Measurements from ENCODE around the gene KATNIP.
A peak's percentile ranks its signal among the peaks of the same experiment; 100 is the strongest.

The KATNIP gene

DNA sequence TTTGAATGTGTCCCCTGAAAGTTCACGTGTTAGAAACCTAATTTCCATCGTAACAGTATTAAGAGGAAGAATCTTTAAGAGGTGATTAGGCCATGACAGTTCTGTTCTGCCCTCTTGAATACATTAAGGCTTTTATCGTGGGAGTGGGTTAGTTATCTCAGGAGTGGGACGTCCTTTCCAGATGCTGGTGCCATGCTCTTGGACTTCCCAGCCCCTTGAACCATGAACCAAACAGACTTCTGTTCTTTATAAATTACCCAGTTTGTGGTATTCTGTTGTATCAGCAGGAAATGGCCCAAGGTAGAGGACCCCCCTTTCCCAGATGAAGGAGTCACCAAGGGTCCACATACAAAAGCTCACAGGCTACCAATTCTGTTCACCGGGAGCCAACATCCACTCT is 10.3 kb upstream of the KATNIP start:
- Histone ChIP-seq H3K4me3 (ENCODE audit: low read depth in 1 of 2, low read length in 2 of 2) (no peak overlapping the region), H3K9ac (ENCODE audit: low read length) (no peak overlapping the region), H3K27me3 (ENCODE audit: control insufficient read depth in 1 of 2, insufficient read depth in 2 of 2, low read length in 2 of 2) (no peaks in the 10 kb centered on the region), H3K36me3 (ENCODE audit: insufficient read depth, low read length) (peaks cover 81% of the 10 kb centered on the region), H3K27ac (ENCODE audit: low read depth, low read length) (no peak overlapping the region), H3K4me1 (ENCODE audit: insufficient read depth, low read length) (no peaks in the 10 kb centered on the region), H3K9me3 (ENCODE audit: low read length) (no peaks in the 10 kb centered on the region)

DNA sequence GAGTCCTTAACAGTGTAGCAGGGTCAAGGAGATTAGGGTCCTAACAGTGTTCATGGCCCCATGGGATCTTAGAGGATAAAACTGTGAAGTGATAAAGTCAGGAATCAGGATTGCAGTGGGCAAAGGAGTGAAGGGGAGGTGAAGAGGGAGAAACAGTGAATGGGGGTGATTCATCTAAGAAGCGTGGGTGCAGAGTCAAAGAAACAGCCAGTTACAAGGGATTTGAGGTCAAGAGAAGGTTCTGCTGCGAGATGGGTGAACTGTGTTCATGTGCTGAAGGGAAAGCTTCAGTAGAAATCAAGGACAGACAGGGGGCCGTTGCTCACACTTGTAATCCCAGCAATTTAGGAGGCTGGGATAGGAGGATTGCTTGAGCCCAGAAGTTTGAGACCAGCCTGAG is 6.1 kb upstream of the KATNIP start:
- H3K27me3 ChIP-seq (ENCODE audit: control insufficient read depth in 1 of 2, insufficient read depth in 2 of 2, low read length in 2 of 2): no peaks in the 10 kb centered on the region
- H3K36me3 ChIP-seq (ENCODE audit: insufficient read depth, low read length): peaks cover 56% of the 10 kb centered on the region
- peaks cover 19% of the 10 kb centered on the region for H3K4me1 ChIP-seq (ENCODE audit: insufficient read depth, low read length)
- H3K4me3 ChIP-seq (ENCODE audit: low read depth in 1 of 2, low read length in 2 of 2): no peak overlapping the region
- no peak overlapping the region for H3K9ac ChIP-seq (ENCODE audit: low read length)
- no peaks in the 10 kb centered on the region for H3K9me3 ChIP-seq (ENCODE audit: low read length)
- H3K27ac ChIP-seq (ENCODE audit: low read depth, low read length): no peak overlapping the region

DNA sequence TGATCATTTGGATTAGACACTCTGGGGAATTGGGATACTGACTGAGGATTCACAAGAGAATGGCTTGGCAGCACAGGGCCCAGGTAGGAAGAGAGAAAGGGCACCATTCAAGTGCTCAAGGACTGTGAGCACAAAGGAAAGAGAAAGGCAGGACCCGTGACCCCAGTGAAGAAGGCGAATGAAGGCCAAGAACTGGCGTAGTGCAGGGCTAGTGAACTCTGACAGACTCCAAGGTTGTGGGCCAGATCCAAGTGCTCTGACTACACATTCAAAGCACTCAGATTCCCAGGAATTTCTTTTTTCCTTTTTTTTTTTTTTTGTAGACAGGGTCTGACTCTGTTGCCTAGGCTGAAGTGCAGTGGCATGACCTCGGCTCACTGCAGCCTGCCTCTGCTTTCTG is 5.3 kb upstream of the KATNIP start:
- H3K27me3 ChIP-seq (ENCODE audit: control insufficient read depth in 1 of 2, insufficient read depth in 2 of 2, low read length in 2 of 2): no peaks in the 10 kb centered on the region
- H3K36me3 ChIP-seq (ENCODE audit: insufficient read depth, low read length): peaks cover 49% of the 10 kb centered on the region
- H3K4me1 ChIP-seq (ENCODE audit: insufficient read depth, low read length): peaks cover 23% of the 10 kb centered on the region
- H3K9me3 ChIP-seq (ENCODE audit: low read length): no peaks in the 10 kb centered on the region
- H3K27ac ChIP-seq (ENCODE audit: low read depth, low read length): no peak overlapping the region
- no peak overlapping the region for H3K9ac ChIP-seq (ENCODE audit: low read length)
- H3K4me3 ChIP-seq (ENCODE audit: low read depth in 1 of 2, low read length in 2 of 2): no peak overlapping the region

DNA sequence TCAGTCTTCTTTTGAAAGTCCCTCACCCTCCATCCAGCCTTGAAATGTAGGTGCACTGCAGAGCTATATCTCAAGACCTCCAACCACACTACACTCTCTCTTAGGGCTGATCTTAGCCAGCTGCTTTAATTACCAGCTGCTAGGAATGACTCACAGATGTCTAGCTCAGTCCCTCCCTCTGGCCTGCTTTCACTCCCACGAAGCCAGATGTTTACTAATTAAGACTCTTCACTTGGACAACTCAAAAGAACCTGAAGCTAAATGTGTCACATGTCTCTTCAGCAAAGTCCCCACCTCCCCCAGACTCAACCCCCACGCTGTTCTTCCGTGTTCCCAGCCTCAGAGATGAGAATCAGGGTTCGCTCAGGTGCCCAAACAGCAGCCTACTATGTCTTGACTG is 2.8 kb upstream of the KATNIP start:
- peaks cover 29% of the 10 kb centered on the region for H3K4me1 ChIP-seq (ENCODE audit: insufficient read depth, low read length)
- H3K36me3 ChIP-seq (ENCODE audit: insufficient read depth, low read length): peaks cover 25% of the 10 kb centered on the region
- no peak overlapping the region for H3K27ac ChIP-seq (ENCODE audit: low read depth, low read length)
- no peak overlapping the region for H3K4me3 ChIP-seq (ENCODE audit: low read depth in 1 of 2, low read length in 2 of 2)
- H3K27me3 ChIP-seq (ENCODE audit: control insufficient read depth in 1 of 2, insufficient read depth in 2 of 2, low read length in 2 of 2): no peaks in the 10 kb centered on the region
- no peak overlapping the region for H3K9ac ChIP-seq (ENCODE audit: low read length)
- no peaks in the 10 kb centered on the region for H3K9me3 ChIP-seq (ENCODE audit: low read length)

DNA sequence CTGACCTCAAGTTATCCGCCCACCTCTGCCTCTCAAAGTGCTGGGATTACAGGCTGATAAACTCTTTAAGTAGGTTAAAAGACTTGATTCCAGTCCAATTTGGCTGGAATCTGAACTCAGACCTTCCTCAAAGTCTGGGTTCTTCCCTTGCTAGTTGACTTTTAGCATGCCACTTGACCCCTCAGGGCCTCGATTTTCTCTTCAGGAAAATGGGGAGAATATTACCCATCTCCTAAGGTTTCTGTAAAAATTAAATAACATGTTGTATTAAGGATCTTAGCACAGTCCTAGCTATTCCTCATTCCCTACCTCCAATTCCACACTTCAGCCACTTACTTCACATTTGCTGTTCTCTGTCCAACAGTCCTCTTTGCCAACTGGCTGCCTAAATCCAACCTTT is 2.1 kb upstream of the KATNIP start:
- H3K9me3 ChIP-seq (ENCODE audit: low read length): no peaks in the 10 kb centered on the region
- peaks cover 18% of the 10 kb centered on the region for H3K36me3 ChIP-seq (ENCODE audit: insufficient read depth, low read length)
- H3K27ac ChIP-seq (ENCODE audit: low read depth, low read length): no peak overlapping the region
- no peak overlapping the region for H3K9ac ChIP-seq (ENCODE audit: low read length)
- H3K4me1 ChIP-seq (ENCODE audit: insufficient read depth, low read length): peaks cover 29% of the 10 kb centered on the region
- H3K4me3 ChIP-seq (ENCODE audit: low read depth in 1 of 2, low read length in 2 of 2): no peak overlapping the region
- H3K27me3 ChIP-seq (ENCODE audit: control insufficient read depth in 1 of 2, insufficient read depth in 2 of 2, low read length in 2 of 2): no peaks in the 10 kb centered on the region

DNA sequence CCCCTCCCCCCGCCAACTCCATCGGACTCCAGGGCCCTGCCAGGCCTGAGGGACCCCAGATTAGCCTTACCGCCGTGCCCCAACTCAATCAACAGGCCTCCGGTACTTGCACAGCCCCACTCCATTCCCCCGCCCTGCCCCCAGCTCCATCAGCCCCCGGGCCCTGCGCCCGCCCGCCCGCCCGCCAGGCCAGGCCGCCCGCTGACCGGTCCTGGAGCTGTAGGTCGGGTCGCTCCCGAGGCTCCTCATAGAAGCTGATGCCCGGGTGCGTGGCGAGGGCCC is 539 bp upstream of the KATNIP start:
- no peaks in the 10 kb centered on the region for H3K27me3 ChIP-seq (ENCODE audit: control insufficient read depth in 1 of 2, insufficient read depth in 2 of 2, low read length in 2 of 2)
- peak overlapping the region; percentile 56 to 95 for H3K4me3 ChIP-seq (ENCODE audit: low read depth in 1 of 2, low read length in 2 of 2)
- H3K9me3 ChIP-seq (ENCODE audit: low read length): no peaks in the 10 kb centered on the region
- H3K27ac ChIP-seq (ENCODE audit: low read depth, low read length): peak overlapping the region; percentile 61
- H3K36me3 ChIP-seq (ENCODE audit: insufficient read depth, low read length): peaks cover 4% of the 10 kb centered on the region
- peak overlapping the region; percentile 84 for H3K9ac ChIP-seq (ENCODE audit: low read length)
- H3K4me1 ChIP-seq (ENCODE audit: insufficient read depth, low read length): peaks cover 29% of the 10 kb centered on the region

DNA sequence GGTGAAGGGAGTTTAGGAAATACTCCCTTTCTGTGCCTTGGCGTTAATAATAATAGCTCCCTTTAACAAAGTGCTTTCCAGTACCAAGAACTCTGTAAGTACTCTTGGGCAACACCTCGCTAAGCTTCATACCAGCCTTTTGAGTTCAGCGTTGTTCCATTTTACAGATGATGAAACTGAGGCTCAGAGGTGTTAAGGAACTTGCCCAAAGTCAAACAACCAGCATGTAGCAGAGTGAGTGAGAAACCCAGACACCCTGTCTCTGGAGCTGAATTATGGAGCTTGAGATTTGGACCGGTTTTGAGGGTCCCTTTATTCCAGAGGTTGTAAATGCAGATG is 607 bp downstream of the KATNIP start:
- H3K9ac ChIP-seq (ENCODE audit: low read length): peak overlapping the region; percentile 87
- no peaks in the 10 kb centered on the region for H3K9me3 ChIP-seq (ENCODE audit: low read length)
- H3K4me3 ChIP-seq (ENCODE audit: low read depth in 1 of 2, low read length in 2 of 2): peak overlapping the region; percentile 93 to 94
- no peaks in the 10 kb centered on the region for H3K27me3 ChIP-seq (ENCODE audit: control insufficient read depth in 1 of 2, insufficient read depth in 2 of 2, low read length in 2 of 2)
- peak overlapping the region; percentile 86 for H3K27ac ChIP-seq (ENCODE audit: low read depth, low read length)
- H3K36me3 ChIP-seq (ENCODE audit: insufficient read depth, low read length): no peaks in the 10 kb centered on the region
- peaks cover 29% of the 10 kb centered on the region for H3K4me1 ChIP-seq (ENCODE audit: insufficient read depth, low read length)

DNA sequence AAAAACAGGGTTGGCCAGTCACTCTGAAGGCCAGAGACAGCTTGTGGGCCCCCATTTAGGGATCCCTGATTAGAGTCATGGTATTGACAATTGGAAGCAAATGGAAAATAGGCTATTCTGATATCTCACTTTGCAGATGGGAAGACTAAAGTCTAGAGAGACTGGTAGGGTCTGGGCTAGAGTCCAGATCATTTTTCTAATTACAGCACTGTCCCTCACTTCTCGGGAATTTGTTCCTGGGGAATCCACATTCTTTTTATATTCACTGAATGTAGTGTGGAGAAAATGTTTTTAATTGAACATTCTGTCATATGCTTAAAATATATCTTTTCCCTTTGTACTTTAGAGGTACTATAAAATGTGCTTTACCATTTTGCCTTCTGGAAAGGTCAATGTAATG is 1.1 kb downstream of the KATNIP start:
- Histone ChIP-seq H3K4me3 (ENCODE audit: low read depth in 1 of 2, low read length in 2 of 2) (no peak overlapping the region), H3K9ac (ENCODE audit: low read length) (no peak overlapping the region), H3K36me3 (ENCODE audit: insufficient read depth, low read length) (no peaks in the 10 kb centered on the region), H3K9me3 (ENCODE audit: low read length) (no peaks in the 10 kb centered on the region), H3K4me1 (ENCODE audit: insufficient read depth, low read length) (peaks cover 29% of the 10 kb centered on the region), H3K27ac (ENCODE audit: low read depth, low read length) (no peak overlapping the region), H3K27me3 (ENCODE audit: control insufficient read depth in 1 of 2, insufficient read depth in 2 of 2, low read length in 2 of 2) (no peaks in the 10 kb centered on the region)

DNA sequence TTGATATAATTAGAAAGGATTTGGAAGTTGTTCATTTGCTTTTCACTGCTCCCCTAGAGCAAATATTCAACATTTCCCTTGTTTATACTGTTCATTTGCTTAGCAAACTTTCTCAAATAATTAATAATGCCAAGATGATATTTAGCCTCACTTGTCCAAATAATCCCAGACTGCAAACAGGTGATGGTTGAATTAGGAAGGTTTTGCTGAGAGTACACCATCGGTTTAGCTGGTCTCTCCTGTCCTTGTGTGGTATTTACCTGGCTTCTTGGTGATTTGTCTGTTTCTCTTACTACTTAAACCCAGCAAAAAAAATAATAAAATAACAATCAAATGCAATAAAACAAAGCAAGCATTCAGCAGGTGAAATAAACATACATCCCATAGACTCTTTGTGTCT is 6.5 kb downstream of the KATNIP start:
- no peaks in the 10 kb centered on the region for H3K36me3 ChIP-seq (ENCODE audit: insufficient read depth, low read length)
- H3K4me3 ChIP-seq (ENCODE audit: low read depth in 1 of 2, low read length in 2 of 2): no peak overlapping the region
- H3K27ac ChIP-seq (ENCODE audit: low read depth, low read length): no peak overlapping the region
- no peak overlapping the region for H3K9ac ChIP-seq (ENCODE audit: low read length)
- no peaks in the 10 kb centered on the region for H3K27me3 ChIP-seq (ENCODE audit: control insufficient read depth in 1 of 2, insufficient read depth in 2 of 2, low read length in 2 of 2)
- H3K9me3 ChIP-seq (ENCODE audit: low read length): no peaks in the 10 kb centered on the region
- H3K4me1 ChIP-seq (ENCODE audit: insufficient read depth, low read length): no peaks in the 10 kb centered on the region

DNA sequence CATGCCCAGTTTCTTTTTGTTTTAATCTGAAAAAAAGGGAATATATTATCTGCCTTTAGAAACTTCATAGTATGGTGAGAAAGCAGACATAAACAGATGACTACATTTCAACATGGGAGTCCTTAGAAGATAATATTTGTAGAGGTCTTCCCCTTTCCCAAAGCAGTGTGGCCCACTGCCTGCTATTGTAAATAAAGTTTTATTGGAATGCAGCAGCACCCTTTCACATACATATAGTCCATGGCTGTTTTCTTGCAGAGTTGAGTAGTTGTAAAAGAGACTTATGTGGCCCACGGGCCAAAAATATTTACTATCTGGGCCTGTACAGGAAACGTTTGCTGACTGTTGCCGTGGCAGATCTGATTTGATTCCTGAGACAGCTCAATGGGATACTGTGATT is 8.5 kb downstream of the KATNIP start:
- Histone ChIP-seq H3K36me3 (ENCODE audit: insufficient read depth, low read length) (no peaks in the 10 kb centered on the region), H3K27ac (ENCODE audit: low read depth, low read length) (no peak overlapping the region), H3K9ac (ENCODE audit: low read length) (no peak overlapping the region), H3K27me3 (ENCODE audit: control insufficient read depth in 1 of 2, insufficient read depth in 2 of 2, low read length in 2 of 2) (no peaks in the 10 kb centered on the region), H3K9me3 (ENCODE audit: low read length) (no peaks in the 10 kb centered on the region), H3K4me1 (ENCODE audit: insufficient read depth, low read length) (no peaks in the 10 kb centered on the region), H3K4me3 (ENCODE audit: low read depth in 1 of 2, low read length in 2 of 2) (no peak overlapping the region)

DNA sequence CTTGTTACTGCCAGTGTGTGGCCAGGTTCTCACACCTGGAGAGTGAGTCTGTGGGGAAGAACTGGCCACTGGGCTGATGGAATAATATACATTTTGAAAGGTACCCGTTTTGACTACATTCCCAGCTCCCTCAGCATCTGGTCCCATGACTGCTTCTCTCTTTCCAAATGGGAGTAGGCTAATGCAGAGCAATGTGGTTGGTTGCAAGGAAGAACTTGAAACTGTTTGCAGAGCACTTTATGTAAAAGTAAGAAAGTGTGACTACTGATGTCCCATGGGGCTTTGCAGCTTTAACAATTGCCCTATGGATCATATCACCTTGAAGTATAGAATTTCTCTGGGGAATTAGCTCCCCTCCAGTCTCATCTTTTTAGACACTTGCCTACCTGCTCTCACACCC is 9.0 kb downstream of the KATNIP start:
- Histone ChIP-seq H3K4me3 (ENCODE audit: low read depth in 1 of 2, low read length in 2 of 2) (no peak overlapping the region), H3K9me3 (ENCODE audit: low read length) (no peaks in the 10 kb centered on the region), H3K4me1 (ENCODE audit: insufficient read depth, low read length) (no peaks in the 10 kb centered on the region), H3K36me3 (ENCODE audit: insufficient read depth, low read length) (no peaks in the 10 kb centered on the region), H3K9ac (ENCODE audit: low read length) (no peak overlapping the region), H3K27ac (ENCODE audit: low read depth, low read length) (no peak overlapping the region), H3K27me3 (ENCODE audit: control insufficient read depth in 1 of 2, insufficient read depth in 2 of 2, low read length in 2 of 2) (no peaks in the 10 kb centered on the region)

DNA sequence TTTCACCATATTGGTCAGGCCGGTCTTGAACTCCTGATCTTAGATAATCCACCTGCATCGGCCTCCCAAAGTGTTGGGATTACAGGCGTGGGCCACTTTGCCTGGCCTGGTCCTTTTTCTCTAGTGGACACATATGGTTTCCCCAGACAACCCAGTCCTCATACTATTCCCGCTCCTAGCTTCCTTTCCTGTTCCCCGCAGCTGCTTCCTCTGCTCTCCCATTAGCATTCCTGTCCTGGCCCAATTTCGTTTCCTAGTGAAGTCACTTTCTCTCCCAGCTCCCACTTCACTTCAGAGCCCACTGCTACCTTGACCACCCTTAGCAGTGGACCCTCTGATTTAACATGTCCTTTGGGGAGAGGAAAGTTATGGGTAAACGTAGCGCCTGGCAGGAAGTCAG is 11.3 kb downstream of the KATNIP start:
- Histone ChIP-seq H3K9ac (ENCODE audit: low read length) (no peak overlapping the region), H3K27ac (ENCODE audit: low read depth, low read length) (no peak overlapping the region), H3K9me3 (ENCODE audit: low read length) (no peaks in the 10 kb centered on the region), H3K36me3 (ENCODE audit: insufficient read depth, low read length) (no peaks in the 10 kb centered on the region), H3K27me3 (ENCODE audit: control insufficient read depth in 1 of 2, insufficient read depth in 2 of 2, low read length in 2 of 2) (no peaks in the 10 kb centered on the region), H3K4me3 (ENCODE audit: low read depth in 1 of 2, low read length in 2 of 2) (no peak overlapping the region), H3K4me1 (ENCODE audit: insufficient read depth, low read length) (no peaks in the 10 kb centered on the region)

DNA sequence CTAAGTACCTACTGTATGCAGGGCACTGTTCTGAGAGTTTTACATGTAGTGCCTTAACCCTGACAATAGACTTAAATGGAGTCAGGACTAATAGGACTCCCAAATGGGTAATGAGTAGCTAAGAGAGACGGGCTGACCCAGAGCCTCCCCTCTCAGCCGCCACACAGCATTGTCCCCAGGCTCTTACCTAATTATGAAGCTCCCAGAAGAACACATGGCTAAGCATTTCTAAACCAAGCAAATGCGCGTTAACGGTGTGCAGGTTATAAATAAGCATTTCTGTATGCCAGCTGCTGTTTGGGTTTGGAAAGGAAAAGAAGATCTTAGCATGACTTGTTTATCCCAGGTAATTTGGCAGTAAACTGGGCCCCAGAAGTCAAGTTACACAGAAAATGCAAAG is 14.3 kb downstream of the KATNIP start:
- no peak overlapping the region for H3K27ac ChIP-seq (ENCODE audit: low read depth, low read length)
- no peak overlapping the region for H3K4me3 ChIP-seq (ENCODE audit: low read depth in 1 of 2, low read length in 2 of 2)
- no peaks in the 10 kb centered on the region for H3K4me1 ChIP-seq (ENCODE audit: insufficient read depth, low read length)
- H3K9me3 ChIP-seq (ENCODE audit: low read length): no peaks in the 10 kb centered on the region
- no peaks in the 10 kb centered on the region for H3K27me3 ChIP-seq (ENCODE audit: control insufficient read depth in 1 of 2, insufficient read depth in 2 of 2, low read length in 2 of 2)
- no peak overlapping the region for H3K9ac ChIP-seq (ENCODE audit: low read length)
- no peaks in the 10 kb centered on the region for H3K36me3 ChIP-seq (ENCODE audit: insufficient read depth, low read length)

All from muscle layer of colon (tissue), 2 donors.